Lower lobe of right lung (tissue), 2 donors: ENCODE data around the gene CHST3. TPM values are rescaled to one million over a fixed set of nuclear protein-coding genes. Genes with fewer than 3 reads are reported as not detected.
A peak's percentile ranks its signal among the peaks of the same experiment; 100 is the strongest.

Experiments
- ATAC-seq, 2 donors: fragments of 200-7000 bp; cut with Tn5 transposase; one replicate each; pipeline ENCODE4 v1.9.1; 2020 to 2022; ENCODE audit warnings: mild to moderate bottlenecking in 2 of 2, moderate library complexity in 2 of 2
- DNase-seq: peaks from one replicate; pipeline ENCODE4 v3.0.0-alpha.2; 2020
- H3K27ac ChIP-seq: fragments of 200-600 bp; one replicate; pipeline ENCODE4 v1.8.0; 2022
- H3K27me3 ChIP-seq: fragments of 200-600 bp; one replicate; pipeline ENCODE4 v1.8.0; 2022; ENCODE audit warnings: low read depth
- H3K36me3 ChIP-seq: fragments of 200-600 bp; one replicate; pipeline ENCODE4 v1.8.0; 2022; ENCODE audit warnings: mild to moderate bottlenecking
- H3K4me1 ChIP-seq: fragments of 200-600 bp; one replicate; pipeline ENCODE4 v1.8.0; 2022
- H3K4me3 ChIP-seq: fragments of 200-600 bp; one replicate; pipeline ENCODE4 v1.8.0; 2022; ENCODE audit warnings: mild to moderate bottlenecking
- H3K9me3 ChIP-seq: fragments of 200-600 bp; one replicate; pipeline ENCODE4 v1.8.0; 2022
- intact Hi-C: fragments of 100-400 bp; cut with DNase I; formaldehyde crosslinking; loops from one replicate; pipeline ENCODE4 v1.11.0; 2022
- total RNA-seq: library from RNA; stranded (reverse); fragmentation: NEBNext Ultra II Directional; extraction: Animal tissue kit (Norgen Biotek cat#: 25700); gene quantifications from one replicate; pipeline ENCODE4 v1.2.1, GENCODE V29; 2021
- TF ChIP-seq, protein P1 (sequence below): fragments of 200-600 bp; IDR thresholded peaks from one replicate; pipeline ENCODE4 v1.8.0; 2022; ENCODE audit warnings: antibody characterized with exemption, mild to moderate bottlenecking
- donor health status: DM: no; HTN: yes; CAD: no; lungs with severe emphysema.

Gene CHST3
- total RNA-seq, 1 donor from 2014 or later = 12.0 TPM

GRCh38 chr10:71998119-71998839, 34.1 kb downstream of the CHST3 start:
- Histone ChIP-seq H3K27ac (peak overlapping the region; percentile 84), H3K27me3 (no peaks in the 10 kb centered on the region), H3K4me3 (no peak overlapping the region), H3K36me3 (no peaks in the 10 kb centered on the region), H3K9me3 (no peaks in the 10 kb centered on the region), H3K4me1 (peaks cover 44% of the 10 kb centered on the region)
- no peak for DNase-seq
- TF ChIP-seq, protein P1, sequence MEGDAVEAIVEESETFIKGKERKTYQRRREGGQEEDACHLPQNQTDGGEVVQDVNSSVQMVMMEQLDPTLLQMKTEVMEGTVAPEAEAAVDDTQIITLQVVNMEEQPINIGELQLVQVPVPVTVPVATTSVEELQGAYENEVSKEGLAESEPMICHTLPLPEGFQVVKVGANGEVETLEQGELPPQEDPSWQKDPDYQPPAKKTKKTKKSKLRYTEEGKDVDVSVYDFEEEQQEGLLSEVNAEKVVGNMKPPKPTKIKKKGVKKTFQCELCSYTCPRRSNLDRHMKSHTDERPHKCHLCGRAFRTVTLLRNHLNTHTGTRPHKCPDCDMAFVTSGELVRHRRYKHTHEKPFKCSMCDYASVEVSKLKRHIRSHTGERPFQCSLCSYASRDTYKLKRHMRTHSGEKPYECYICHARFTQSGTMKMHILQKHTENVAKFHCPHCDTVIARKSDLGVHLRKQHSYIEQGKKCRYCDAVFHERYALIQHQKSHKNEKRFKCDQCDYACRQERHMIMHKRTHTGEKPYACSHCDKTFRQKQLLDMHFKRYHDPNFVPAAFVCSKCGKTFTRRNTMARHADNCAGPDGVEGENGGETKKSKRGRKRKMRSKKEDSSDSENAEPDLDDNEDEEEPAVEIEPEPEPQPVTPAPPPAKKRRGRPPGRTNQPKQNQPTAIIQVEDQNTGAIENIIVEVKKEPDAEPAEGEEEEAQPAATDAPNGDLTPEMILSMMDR = no peak
- intact Hi-C loops = no loop called here
- no peak for ATAC-seq

DNA sequence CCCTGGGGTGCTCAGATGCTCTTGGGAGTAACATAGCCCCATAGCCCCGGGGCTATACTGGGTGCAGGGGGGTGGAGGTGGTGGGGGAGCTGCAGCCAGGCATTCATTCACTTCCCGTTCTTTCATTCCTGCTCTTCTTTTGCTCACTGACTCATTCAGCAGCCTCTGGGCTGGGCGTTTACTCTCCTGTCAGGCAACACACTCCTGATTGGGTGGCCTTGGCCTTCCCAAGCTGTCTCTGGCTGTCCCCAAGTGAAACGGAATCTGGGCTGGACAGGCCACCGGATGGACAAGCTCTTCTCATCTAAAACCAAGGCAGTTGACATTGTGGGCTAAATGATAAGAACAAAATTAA, 34.6 kb downstream of the CHST3 start:
- Histone ChIP-seq H3K4me3 (no peak overlapping the region), H3K36me3 (no peaks in the 10 kb centered on the region), H3K9me3 (no peaks in the 10 kb centered on the region), H3K4me1 (peaks cover 44% of the 10 kb centered on the region), H3K27me3 (no peaks in the 10 kb centered on the region), H3K27ac (peak overlapping the region; percentile 84)
- intact Hi-C loops = no loop called here
- DNase-seq (no peak), ATAC-seq (peak; percentile 51 to 56)
- TF ChIP-seq, protein P1 = no peak

DNA sequence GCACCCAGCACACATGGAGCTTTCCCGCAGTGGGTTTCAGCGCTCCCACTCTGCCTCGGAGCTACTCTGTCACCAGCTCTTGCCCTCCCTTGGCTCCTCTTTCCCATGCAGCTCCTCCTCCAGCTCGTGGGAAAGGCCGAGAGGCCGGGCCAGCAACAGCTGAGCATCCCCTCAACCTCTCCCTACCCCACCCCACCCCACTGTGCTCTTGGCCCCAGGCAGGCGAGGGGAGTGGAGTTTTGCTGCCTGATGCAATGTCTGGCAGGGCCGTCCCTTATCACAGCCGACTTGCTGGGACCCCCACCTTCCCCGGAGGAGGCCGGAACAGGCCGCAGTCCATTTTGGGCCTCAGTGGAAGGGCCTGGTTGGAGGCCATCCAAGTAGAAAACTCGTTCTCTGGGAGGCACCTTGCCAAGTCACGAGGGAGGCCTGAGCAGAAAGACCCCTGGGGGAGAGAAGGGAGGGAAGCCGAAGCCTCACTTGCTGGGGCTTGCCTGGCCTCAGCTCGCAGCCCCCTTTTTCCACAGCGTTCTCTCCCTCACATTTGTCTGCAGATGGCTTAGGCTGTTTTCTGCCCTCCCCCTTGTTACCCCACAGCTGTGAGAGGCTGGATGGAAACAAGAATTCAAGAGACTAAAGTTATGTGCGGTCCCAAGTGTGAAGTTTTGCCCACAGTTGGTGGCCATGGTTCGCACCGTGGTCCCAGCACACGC, 35.3 kb downstream of the CHST3 start:
- H3K27me3 ChIP-seq = no peaks in the 10 kb centered on the region
- peaks cover 44% of the 10 kb centered on the region for H3K4me1 ChIP-seq
- intact Hi-C loops = no loop called here
- H3K9me3 ChIP-seq = no peaks in the 10 kb centered on the region
- no peak for DNase-seq
- H3K36me3 ChIP-seq = no peaks in the 10 kb centered on the region
- no peak overlapping the region for H3K4me3 ChIP-seq
- TF ChIP-seq, protein P1 = no peak
- peak overlapping the region; percentile 84 for H3K27ac ChIP-seq
- peak; percentile 72 to 78 for ATAC-seq

GRCh38 chr10:72000073-72001032, 36.2 kb downstream of the CHST3 start:
- Histone ChIP-seq H3K9me3 (no peaks in the 10 kb centered on the region), H3K4me3 (no peak overlapping the region), H3K27me3 (no peaks in the 10 kb centered on the region), H3K4me1 (peaks cover 44% of the 10 kb centered on the region), H3K36me3 (no peaks in the 10 kb centered on the region), H3K27ac (peak overlapping the region; percentile 84)
- intact Hi-C loops = no loop called here
- DNase-seq (no peak), ATAC-seq (no peak)
- TF ChIP-seq, protein P1 = no peak

- Histone ChIP-seq H3K36me3 (no peaks in the 10 kb centered on the region), H3K4me3 (no peak overlapping the region)
- intact Hi-C loops = no loop called here
Measured at GRCh38 chr10:72001033-72001395, 36.8 kb downstream of the CHST3 start.

More at GRCh38 chr10:72001033-72001395, 36.8 kb downstream of the CHST3 start:
- no peaks in the 10 kb centered on the region for H3K27me3 ChIP-seq
- H3K4me1 ChIP-seq = peaks cover 44% of the 10 kb centered on the region
- TF ChIP-seq, protein P1 = no peak
- no peaks in the 10 kb centered on the region for H3K9me3 ChIP-seq
- DNase-seq = no peak
- H3K27ac ChIP-seq = peak overlapping the region; percentile 31
- ATAC-seq = no peak
